NB4 (cell line): Measurements from ENCODE around the gene THADA.

Experiments
- MYC ChIP-seq: IDR thresholded peaks from 2 replicates; pipeline ENCODE4 v1.6.1; 2011; ENCODE audit warnings: low read depth, low read length
- POLR2A ChIP-seq: IDR thresholded peaks from 2 replicates; pipeline ENCODE4 v1.6.1; 2011; ENCODE audit warnings: mild to moderate bottlenecking; ENCODE audit not compliant: insufficient read length; ENCODE audit errors: extremely low read depth
- TF ChIP-seq, protein P1 (sequence below): IDR thresholded peaks from 2 replicates; pipeline ENCODE4 v1.6.1; 2011; ENCODE audit warnings: low read depth, low read length
- TF ChIP-seq, protein P2 (sequence below): IDR thresholded peaks from one replicate; pipeline ENCODE4 v1.5.1; 2012; ENCODE audit warnings: low read depth, low read length

DNA sequence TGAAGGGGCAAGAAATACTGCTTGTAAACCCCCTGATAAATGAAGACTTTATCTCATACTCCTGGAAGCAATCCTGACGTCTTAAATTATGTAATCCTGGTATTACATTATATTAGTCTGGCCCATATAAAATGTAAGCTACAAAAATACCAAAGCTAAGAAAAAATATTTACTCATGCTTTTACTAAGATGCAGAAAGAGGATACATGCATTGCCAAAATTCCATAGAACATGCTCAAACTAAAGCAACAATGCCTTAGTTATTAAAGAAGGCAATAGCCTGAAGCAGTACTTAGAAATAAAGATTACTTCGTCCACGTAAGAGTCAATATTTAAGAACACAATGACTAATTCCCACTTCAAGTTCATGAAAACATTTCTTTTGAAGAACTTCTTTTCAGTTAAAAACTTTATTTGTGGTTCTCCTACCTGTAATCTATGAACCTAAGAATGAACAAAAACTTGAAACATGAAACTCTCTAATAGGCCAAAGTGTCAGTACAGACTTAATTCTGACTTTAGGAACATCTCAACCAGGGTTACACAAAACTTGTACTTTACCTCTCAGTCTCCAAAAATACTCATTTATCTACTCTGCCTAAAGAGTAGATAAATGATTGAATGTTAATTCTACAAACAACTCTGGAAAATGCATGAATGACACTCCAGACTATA is 117.3 kb downstream of the THADA start:
- TF ChIP-seq, protein P1, sequence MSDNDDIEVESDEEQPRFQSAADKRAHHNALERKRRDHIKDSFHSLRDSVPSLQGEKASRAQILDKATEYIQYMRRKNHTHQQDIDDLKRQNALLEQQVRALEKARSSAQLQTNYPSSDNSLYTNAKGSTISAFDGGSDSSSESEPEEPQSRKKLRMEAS, result no peak
- TF ChIP-seq, protein P2, sequence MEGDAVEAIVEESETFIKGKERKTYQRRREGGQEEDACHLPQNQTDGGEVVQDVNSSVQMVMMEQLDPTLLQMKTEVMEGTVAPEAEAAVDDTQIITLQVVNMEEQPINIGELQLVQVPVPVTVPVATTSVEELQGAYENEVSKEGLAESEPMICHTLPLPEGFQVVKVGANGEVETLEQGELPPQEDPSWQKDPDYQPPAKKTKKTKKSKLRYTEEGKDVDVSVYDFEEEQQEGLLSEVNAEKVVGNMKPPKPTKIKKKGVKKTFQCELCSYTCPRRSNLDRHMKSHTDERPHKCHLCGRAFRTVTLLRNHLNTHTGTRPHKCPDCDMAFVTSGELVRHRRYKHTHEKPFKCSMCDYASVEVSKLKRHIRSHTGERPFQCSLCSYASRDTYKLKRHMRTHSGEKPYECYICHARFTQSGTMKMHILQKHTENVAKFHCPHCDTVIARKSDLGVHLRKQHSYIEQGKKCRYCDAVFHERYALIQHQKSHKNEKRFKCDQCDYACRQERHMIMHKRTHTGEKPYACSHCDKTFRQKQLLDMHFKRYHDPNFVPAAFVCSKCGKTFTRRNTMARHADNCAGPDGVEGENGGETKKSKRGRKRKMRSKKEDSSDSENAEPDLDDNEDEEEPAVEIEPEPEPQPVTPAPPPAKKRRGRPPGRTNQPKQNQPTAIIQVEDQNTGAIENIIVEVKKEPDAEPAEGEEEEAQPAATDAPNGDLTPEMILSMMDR, result no peak
- TF ChIP-seq MYC, result no peak
- TF ChIP-seq POLR2A, result no peak
